Measurements from ENCODE around the gene CACHD1.

- no peak for TF ChIP-seq TAF15 (IDR thresholded peaks at IDR 0.05; ENCODE audit: low read depth, low read length)
- TF ChIP-seq FOXO4 (CRISPR knock-in tag; IDR thresholded peaks at IDR 0.05): no peak
- TF ChIP-seq FOXM1 (IDR thresholded peaks at IDR 0.05; ENCODE audit: low read depth): no peak
- TF ChIP-seq FOXM1 (CRISPR knock-in tag; IDR thresholded peaks at IDR 0.05; ENCODE audit: low read depth): no peak
- no peak for TF ChIP-seq RNF219 (CRISPR knock-in tag; IDR thresholded peaks at IDR 0.05)
- no peak for TF ChIP-seq RBM22 (IDR thresholded peaks at IDR 0.05; ENCODE audit: low read depth, low read length, poor library complexity, severe bottlenecking)
- TF ChIP-seq SMARCA4 (IDR thresholded peaks at IDR 0.05): no peak
- TF ChIP-seq GTF2B (IDR thresholded peaks at IDR 0.05; ENCODE audit: extremely low read depth, insufficient read length): no peak
- TF ChIP-seq SREBF2 (CRISPR knock-in tag; IDR thresholded peaks at IDR 0.05): no peak
- no peak for TF ChIP-seq ZNF644 (tag; IDR thresholded peaks at IDR 0.05; ENCODE audit: low read depth)
- no peak for TF ChIP-seq YY1 (IDR thresholded peaks at IDR 0.05; ENCODE audit: borderline replicate concordance in 1 of 3, control insufficient read depth in 1 of 3, extremely low read depth in 1 of 3, insufficient read depth in 3 of 3, insufficient read length in 1 of 3, insufficient replicate concordance in 2 of 3, low read depth in 1 of 3, low read length in 2 of 3)
Observed at GRCh38 chr1:64699327-64699726, 229.4 kb downstream of the CACHD1 start.

All from K562 (cell line).